H1 (cell line): ENCODE results near the gene GALNT17. TPM values are rescaled to one million over a fixed set of nuclear protein-coding genes. Genes with fewer than 3 reads are reported as not detected.

Experiments used
- CHD7 ChIP-seq: fragments of 300-600 bp; sonication (generic); IDR thresholded peaks from 2 replicates; pipeline ENCODE4 v1.7.1; 2012; ENCODE audit warnings: low read length, moderate library complexity, mild to moderate bottlenecking, inconsistent platforms; ENCODE audit not compliant: insufficient replicate concordance
- polyA plus RNA-seq, 7 experiments: library from polyadenylated mRNA; depleted of rRNA in 3 of 7; stranded (reverse) in 5 of 7; unstranded in 2 of 7; fragments of >200 nt in 5 of 7; fragments of 200-250 nt in 2 of 7; gene quantifications; 1 replicate in 5 of 7; 2 replicates in 1 of 7; 4 replicates in 1 of 7; pipeline versions ENCODE4 v1.2.1 to v1.2.3, GENCODE V29; 2011 to 2013; ENCODE audit warnings: missing spikeins in 2 of 7, mixed read lengths in 2 of 7
- total RNA-seq: library from RNA; stranded (reverse); fragmentation: NEBNext Ultra II Directional; extraction: Animal tissue kit (Norgen Biotek cat#: 25700); gene quantifications from 2 replicates; pipeline ENCODE4 v1.2.1, GENCODE V29; 2021

Gene GALNT17
- total and polyA plus RNA-seq, 2 of the 8 experiments (the other 6 are each of a cell fraction or from before 2014, with no cell fraction given), result 37.7 to 47.0 TPM

GRCh38 chr7:71504697-71505441 lies 372.9 kb downstream of the GALNT17 start (continued):
- no peak for TF ChIP-seq CHD7
